ENCODE data around the gene UBE2E2.

The UBE2E2 gene

GRCh38 chr3:23341147-23341838 is 138.2 kb downstream of the UBE2E2 start:
- no peak for TF ChIP-seq CTCF (IDR thresholded peaks at IDR 0.05)

- no peak for TF ChIP-seq CTCF (IDR thresholded peaks at IDR 0.05)
These were observed 139.2 kb downstream of the UBE2E2 start for GRCh38 chr3:23342343-23342742.

GRCh38 chr3:23343509-23343908 is 140.4 kb downstream of the UBE2E2 start:
- TF ChIP-seq CTCF (IDR thresholded peaks at IDR 0.05) = no peak

- no peak for TF ChIP-seq CTCF (IDR thresholded peaks at IDR 0.05)
These were observed 141.8 kb downstream of the UBE2E2 start for GRCh38 chr3:23344886-23345285.

GRCh38 chr3:23356169-23356568 is 153.0 kb downstream of the UBE2E2 start:
- TF ChIP-seq CTCF (IDR thresholded peaks at IDR 0.05) = no peak

- no peak for TF ChIP-seq CTCF (IDR thresholded peaks at IDR 0.05)
These were observed 153.8 kb downstream of the UBE2E2 start for GRCh38 chr3:23356923-23357322.

- no peak for TF ChIP-seq CTCF (IDR thresholded peaks at IDR 0.05)
These were observed 156.0 kb downstream of the UBE2E2 start for GRCh38 chr3:23359116-23359515.

GRCh38 chr3:23365066-23365465 is 161.9 kb downstream of the UBE2E2 start:
- no peak for TF ChIP-seq CTCF (IDR thresholded peaks at IDR 0.05)

Measured in LNCAP (cell line).